ENCODE results near the gene MED14. TPM values are rescaled to one million over a fixed set of nuclear protein-coding genes. Genes with fewer than 3 reads are reported as not detected.

Gene MED14
- total and polyA plus RNA-seq, 2 of the 13 experiments (the other 11 are each of a cell fraction or from before 2014, with no cell fraction given): 10.2 to 16.3 TPM

DNA sequence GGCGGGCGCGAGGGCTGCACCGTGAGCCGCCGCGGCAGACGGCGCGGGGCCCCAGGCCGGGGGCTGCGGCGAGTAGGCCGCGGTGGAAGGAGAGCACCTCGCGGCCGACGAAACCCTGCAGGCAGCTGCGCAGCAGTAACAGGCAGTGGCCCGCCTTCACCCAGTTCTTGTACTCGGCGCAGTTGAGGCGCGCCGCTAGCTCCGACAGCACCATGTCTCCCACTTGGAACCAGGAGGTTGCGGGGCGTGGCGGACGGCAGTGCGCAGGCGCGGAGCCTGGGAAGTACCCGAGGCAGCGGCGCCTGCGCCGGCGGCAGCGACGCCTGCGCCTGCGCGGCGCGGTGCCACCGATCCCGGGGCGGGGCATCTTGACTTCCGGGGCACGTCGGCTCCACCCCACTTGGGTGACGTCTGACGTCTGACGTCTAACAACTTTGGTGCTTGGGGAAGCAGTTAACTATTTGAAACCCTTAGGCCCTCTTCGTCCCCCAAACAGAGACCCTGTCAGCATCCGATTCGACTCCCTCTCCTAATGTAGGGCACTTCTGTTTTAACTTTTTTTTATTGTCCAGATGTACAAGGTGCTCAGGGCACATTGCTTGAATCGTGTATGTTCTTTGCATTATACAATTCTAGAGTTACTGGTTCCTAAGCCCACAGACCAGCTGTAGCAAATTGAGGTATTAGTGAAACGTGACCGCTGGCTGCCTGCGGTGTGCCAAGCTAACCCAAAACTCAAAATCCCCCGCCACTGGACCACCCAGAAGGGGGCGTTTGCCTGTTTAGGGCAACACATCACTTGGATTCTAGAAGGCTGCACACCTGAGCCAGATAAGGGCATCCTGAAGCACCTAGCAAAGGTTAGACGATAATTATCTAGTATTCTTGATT is 87.8 kb downstream of the MED14 start, which contains the start of gene CXorf38 (continued):
- no peak for TF ChIP-seq BORCS8-MEF2B (CRISPR knock-in tag; IDR thresholded peaks at IDR 0.05)
- TF ChIP-seq, protein P1, sequence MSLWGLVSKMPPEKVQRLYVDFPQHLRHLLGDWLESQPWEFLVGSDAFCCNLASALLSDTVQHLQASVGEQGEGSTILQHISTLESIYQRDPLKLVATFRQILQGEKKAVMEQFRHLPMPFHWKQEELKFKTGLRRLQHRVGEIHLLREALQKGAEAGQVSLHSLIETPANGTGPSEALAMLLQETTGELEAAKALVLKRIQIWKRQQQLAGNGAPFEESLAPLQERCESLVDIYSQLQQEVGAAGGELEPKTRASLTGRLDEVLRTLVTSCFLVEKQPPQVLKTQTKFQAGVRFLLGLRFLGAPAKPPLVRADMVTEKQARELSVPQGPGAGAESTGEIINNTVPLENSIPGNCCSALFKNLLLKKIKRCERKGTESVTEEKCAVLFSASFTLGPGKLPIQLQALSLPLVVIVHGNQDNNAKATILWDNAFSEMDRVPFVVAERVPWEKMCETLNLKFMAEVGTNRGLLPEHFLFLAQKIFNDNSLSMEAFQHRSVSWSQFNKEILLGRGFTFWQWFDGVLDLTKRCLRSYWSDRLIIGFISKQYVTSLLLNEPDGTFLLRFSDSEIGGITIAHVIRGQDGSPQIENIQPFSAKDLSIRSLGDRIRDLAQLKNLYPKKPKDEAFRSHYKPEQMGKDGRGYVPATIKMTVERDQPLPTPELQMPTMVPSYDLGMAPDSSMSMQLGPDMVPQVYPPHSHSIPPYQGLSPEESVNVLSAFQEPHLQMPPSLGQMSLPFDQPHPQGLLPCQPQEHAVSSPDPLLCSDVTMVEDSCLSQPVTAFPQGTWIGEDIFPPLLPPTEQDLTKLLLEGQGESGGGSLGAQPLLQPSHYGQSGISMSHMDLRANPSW (CRISPR knock-in tag; IDR thresholded peaks at IDR 0.05; ENCODE audit: borderline replicate concordance): no peak
- peak; percentile 34; the same call in 1 of the 2 replicates for TF ChIP-seq SALL1 (CRISPR knock-in tag; IDR thresholded peaks at IDR 0.05)
- TF ChIP-seq HNRNPH1 (optimal IDR thresholded peaks at IDR 0.05; ENCODE audit: low read depth, low read length): no peak
- TF ChIP-seq ZNF558 (CRISPR knock-in tag; IDR thresholded peaks at IDR 0.05; ENCODE audit: borderline replicate concordance): no peak
- no peak for TF ChIP-seq ZNF570 (CRISPR knock-in tag; IDR thresholded peaks at IDR 0.05; ENCODE audit: borderline replicate concordance)
- TF ChIP-seq, protein P2, sequence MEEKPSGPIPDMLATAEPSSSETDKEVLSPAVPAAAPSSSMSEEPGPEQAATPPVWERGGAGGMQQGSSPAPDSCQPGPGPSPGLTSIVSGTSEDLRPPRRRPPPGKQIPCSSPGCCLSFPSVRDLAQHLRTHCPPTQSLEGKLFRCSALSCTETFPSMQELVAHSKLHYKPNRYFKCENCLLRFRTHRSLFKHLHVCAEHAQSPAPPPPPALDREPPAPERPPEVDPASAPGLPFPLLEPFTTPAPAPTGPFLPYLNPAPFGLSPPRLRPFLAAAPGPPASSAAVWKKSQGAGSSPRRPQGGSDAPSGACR (CRISPR knock-in tag; IDR thresholded peaks at IDR 0.05): no peak
- TF ChIP-seq ZNF121 (CRISPR knock-in tag; IDR thresholded peaks at IDR 0.05): no peak
- TF ChIP-seq NBN (conservative IDR thresholded peaks at IDR 0.05): no peak
- no peak for TF ChIP-seq PHF5A (CRISPR knock-in tag; IDR thresholded peaks at IDR 0.05; ENCODE audit: low read depth, unreplicated experiment)
- TF ChIP-seq, protein P3, sequence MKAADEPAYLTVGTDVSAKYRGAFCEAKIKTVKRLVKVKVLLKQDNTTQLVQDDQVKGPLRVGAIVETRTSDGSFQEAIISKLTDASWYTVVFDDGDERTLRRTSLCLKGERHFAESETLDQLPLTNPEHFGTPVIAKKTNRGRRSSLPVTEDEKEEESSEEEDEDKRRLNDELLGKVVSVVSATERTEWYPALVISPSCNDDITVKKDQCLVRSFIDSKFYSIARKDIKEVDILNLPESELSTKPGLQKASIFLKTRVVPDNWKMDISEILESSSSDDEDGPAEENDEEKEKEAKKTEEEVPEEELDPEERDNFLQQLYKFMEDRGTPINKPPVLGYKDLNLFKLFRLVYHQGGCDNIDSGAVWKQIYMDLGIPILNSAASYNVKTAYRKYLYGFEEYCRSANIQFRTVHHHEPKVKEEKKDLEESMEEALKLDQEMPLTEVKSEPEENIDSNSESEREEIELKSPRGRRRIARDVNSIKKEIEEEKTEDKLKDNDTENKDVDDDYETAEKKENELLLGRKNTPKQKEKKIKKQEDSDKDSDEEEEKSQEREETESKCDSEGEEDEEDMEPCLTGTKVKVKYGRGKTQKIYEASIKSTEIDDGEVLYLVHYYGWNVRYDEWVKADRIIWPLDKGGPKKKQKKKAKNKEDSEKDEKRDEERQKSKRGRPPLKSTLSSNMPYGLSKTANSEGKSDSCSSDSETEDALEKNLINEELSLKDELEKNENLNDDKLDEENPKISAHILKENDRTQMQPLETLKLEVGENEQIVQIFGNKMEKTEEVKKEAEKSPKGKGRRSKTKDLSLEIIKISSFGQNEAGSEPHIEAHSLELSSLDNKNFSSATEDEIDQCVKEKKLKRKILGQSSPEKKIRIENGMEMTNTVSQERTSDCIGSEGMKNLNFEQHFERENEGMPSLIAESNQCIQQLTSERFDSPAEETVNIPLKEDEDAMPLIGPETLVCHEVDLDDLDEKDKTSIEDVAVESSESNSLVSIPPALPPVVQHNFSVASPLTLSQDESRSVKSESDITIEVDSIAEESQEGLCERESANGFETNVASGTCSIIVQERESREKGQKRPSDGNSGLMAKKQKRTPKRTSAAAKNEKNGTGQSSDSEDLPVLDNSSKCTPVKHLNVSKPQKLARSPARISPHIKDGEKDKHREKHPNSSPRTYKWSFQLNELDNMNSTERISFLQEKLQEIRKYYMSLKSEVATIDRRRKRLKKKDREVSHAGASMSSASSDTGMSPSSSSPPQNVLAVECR (CRISPR knock-in tag; IDR thresholded peaks at IDR 0.05; ENCODE audit: borderline replicate concordance): peak; percentile 72; the same call in 1 of the 2 replicates
- TF ChIP-seq GABPB1 (CRISPR knock-in tag; IDR thresholded peaks at IDR 0.05): peak; percentile 69
- no peak for TF ChIP-seq HMG20B (CRISPR knock-in tag; conservative IDR thresholded peaks at IDR 0.05)
- no peak for TF ChIP-seq SCMH1 (CRISPR knock-in tag; IDR thresholded peaks at IDR 0.05; ENCODE audit: borderline replicate concordance)
- TF ChIP-seq, protein P4, sequence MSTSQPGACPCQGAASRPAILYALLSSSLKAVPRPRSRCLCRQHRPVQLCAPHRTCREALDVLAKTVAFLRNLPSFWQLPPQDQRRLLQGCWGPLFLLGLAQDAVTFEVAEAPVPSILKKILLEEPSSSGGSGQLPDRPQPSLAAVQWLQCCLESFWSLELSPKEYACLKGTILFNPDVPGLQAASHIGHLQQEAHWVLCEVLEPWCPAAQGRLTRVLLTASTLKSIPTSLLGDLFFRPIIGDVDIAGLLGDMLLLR (CRISPR knock-in tag; IDR thresholded peaks at IDR 0.05): no peak
- TF ChIP-seq SPEN (CRISPR knock-in tag; IDR thresholded peaks at IDR 0.05; ENCODE audit: low read depth): peak; percentile 33; the same call in 1 of the 2 replicates
- no peak for TF ChIP-seq ZNF567 (CRISPR knock-in tag; IDR thresholded peaks at IDR 0.05; ENCODE audit: borderline replicate concordance)
- TF ChIP-seq FOXK1 (CRISPR knock-in tag; IDR thresholded peaks at IDR 0.05; ENCODE audit: borderline replicate concordance, low read depth): no peak

All from HepG2 (cell line).